MCF 10A (cell line): ENCODE results near the gene PAN2. TPM values are rescaled to one million over a fixed set of nuclear protein-coding genes. Genes with fewer than 3 reads are reported as not detected.

Experiments
- BruUV-seq: library from RNA; stranded (reverse); fragments of 400-500 nt; replicated peaks from 2 replicates; lab custom pipeline; 2021; lab: Mats Ljungman, UMichigan
- CTCF ChIA-PET: fragments of 300-600 bp; sonication (Branson Sonifier 250); formaldehyde crosslinking; extraction: SDS; loops from one replicate; lab custom pipeline; 2021; ENCODE audit warnings: antibody characterized with exemption, inconsistent platforms; lab: Yijun Ruan, JAX
- POLR2A ChIA-PET: fragments of 300-600, 350-650 bp; sonication (Branson Sonifier 250); formaldehyde crosslinking; extraction: SDS; loops from one replicate; lab custom pipeline; 2020; ENCODE audit warnings: antibody characterized with exemption, inconsistent platforms; lab: Yijun Ruan, JAX
- DNase-seq: peaks from one replicate; pipeline ENCODE4 v3.0.0-alpha.2; 2018; ENCODE audit not compliant: unreplicated experiment
- H3K27ac Mint-ChIP-seq: one replicate; pipeline ENCODE4 v1.8.0; 2022; ENCODE audit warnings: mild to moderate bottlenecking, low read depth, mixed read lengths; ENCODE audit not compliant: unreplicated experiment
- H3K27me3 Mint-ChIP-seq: one replicate; pipeline ENCODE4 v1.8.0; 2022; ENCODE audit warnings: mixed read lengths; ENCODE audit not compliant: insufficient read depth, unreplicated experiment
- H3K36me3 Mint-ChIP-seq: one replicate; pipeline ENCODE4 v1.8.0; 2022; ENCODE audit warnings: mild to moderate bottlenecking, moderate library complexity, mixed read lengths; ENCODE audit not compliant: insufficient read depth, unreplicated experiment
- H3K4me1 Mint-ChIP-seq: one replicate; pipeline ENCODE4 v1.8.0; 2022; ENCODE audit warnings: mixed read lengths; ENCODE audit not compliant: insufficient read depth, unreplicated experiment
- H3K4me3 Mint-ChIP-seq: one replicate; pipeline ENCODE4 v1.8.0; 2022; ENCODE audit warnings: mild to moderate bottlenecking, moderate library complexity, mixed read lengths; ENCODE audit not compliant: unreplicated experiment
- H3K9me3 Mint-ChIP-seq: one replicate; pipeline ENCODE4 v1.8.0; 2022; ENCODE audit warnings: mixed read lengths; ENCODE audit not compliant: unreplicated experiment
- CTCF ChIP-seq: fragments of 200-600 bp; IDR thresholded peaks from one replicate; pipeline ENCODE4 v1.8.0; 2022; ENCODE audit warnings: antibody characterized with exemption, mild to moderate bottlenecking; ENCODE audit not compliant: unreplicated experiment
- intact Hi-C: fragments of 100-400 bp; cut with micrococcal nuclease; formaldehyde crosslinking; loops from 2 replicates; pipeline ENCODE4 v1.14.1; 2022
- total RNA-seq: library from RNA; stranded (reverse); gene quantifications from 2 replicates; pipeline ENCODE4 v1.2.3, GENCODE V29; 2022

The PAN2 gene
- total RNA-seq, 1 experiment from 2014 or later = 72.9 TPM

- peaks cover 16% of the 10 kb centered on the region for H3K4me1 Mint-ChIP-seq
- intact Hi-C loops = no loop called here
- ChIA-PET POLR2A (interaction anchor here (0.7 to 7.0 kb wide), 21 partner anchors 15 to 313 kb away, joined by 3 to 87 read pairs (median 4); partner anchors contain the start of genes ATP5F1B, CNPY2, COQ10A and CS), CTCF (interaction anchor here (0.6 to 1.7 kb wide), 8 partner anchors 19 to 140 kb away, joined by 3 to 12 read pairs (median 5); no protein-coding TSS in a partner anchor)
- no peaks in the 10 kb centered on the region for H3K27me3 Mint-ChIP-seq
- H3K9me3 Mint-ChIP-seq = no peaks in the 10 kb centered on the region
- BruUV-seq = no TSS peak
- no peak for TF ChIP-seq CTCF
- no peak for DNase-seq
- H3K27ac Mint-ChIP-seq = peak overlapping the region; percentile 98
- H3K4me3 Mint-ChIP-seq = peak overlapping the region; percentile 83
- H3K36me3 Mint-ChIP-seq = peaks cover 42% of the 10 kb centered on the region
Observed at GRCh38 chr12:56332512-56333196, 1.1 kb downstream of the PAN2 start.

GRCh38 chr12:56330936-56331490 is 2.8 kb downstream of the PAN2 start:
- CTCF ChIA-PET = interaction anchor here (1.5 to 1.7 kb wide), 3 partner anchors 14 to 133 kb away, joined by 5 to 6 read pairs (median 5); no protein-coding TSS in a partner anchor
- Mint-ChIP-seq H3K36me3 (peaks cover 53% of the 10 kb centered on the region), H3K4me3 (no peak overlapping the region), H3K9me3 (no peaks in the 10 kb centered on the region), H3K27ac (no peak overlapping the region), H3K4me1 (peaks cover 16% of the 10 kb centered on the region), H3K27me3 (no peaks in the 10 kb centered on the region)
- no peak for TF ChIP-seq CTCF
- BruUV-seq = no TSS peak
- DNase-seq = no peak
- intact Hi-C loops = no loop called here
- POLR2A ChIA-PET = interaction anchor here (1.5 to 7.0 kb wide), 4 partner anchors 13 to 133 kb away, joined by 3 to 87 read pairs (median 49); partner anchors contain the start of genes CNPY2, CS and STAT2

- TF ChIP-seq CTCF = no peak
- Mint-ChIP-seq H3K27ac (no peak overlapping the region), H3K4me3 (no peak overlapping the region), H3K36me3 (peaks cover 74% of the 10 kb centered on the region), H3K4me1 (peaks cover 6% of the 10 kb centered on the region), H3K27me3 (no peaks in the 10 kb centered on the region), H3K9me3 (no peaks in the 10 kb centered on the region)
- CTCF ChIA-PET = interaction anchor here (1.0 kb wide), 1 partner anchor 135 kb away, joined by 3 read pairs; no protein-coding TSS in a partner anchor
- POLR2A ChIA-PET = interaction anchor here (0.6 to 2.4 kb wide), 3 partner anchors 10 to 59 kb away, joined by 3 to 14 read pairs (median 3); partner anchors contain the start of gene CNPY2
- intact Hi-C loops = no loop called here
- BruUV-seq = no TSS peak
- DNase-seq = no peak
Observed at GRCh38 chr12:56326533-56326932, 7.3 kb downstream of the PAN2 start.

- DNase-seq = no peak
- CTCF ChIA-PET = interaction anchor here (0.8 kb wide), 1 partner anchor 911 kb away, joined by 3 read pairs; a partner anchor contains a TSS
- no peak for TF ChIP-seq CTCF
- Mint-ChIP-seq H3K4me1 (peaks cover 2% of the 10 kb centered on the region), H3K27me3 (no peaks in the 10 kb centered on the region), H3K36me3 (peaks cover 70% of the 10 kb centered on the region), H3K9me3 (no peaks in the 10 kb centered on the region), H3K4me3 (no peak overlapping the region), H3K27ac (no peak overlapping the region)
- POLR2A ChIA-PET = interaction anchor here (0.6 to 2.4 kb wide), 2 partner anchors 10 to 59 kb away, joined by 3 to 14 read pairs; partner anchors contain the start of gene CNPY2
- intact Hi-C loops = no loop called here
- no TSS peak for BruUV-seq
Observed at GRCh38 chr12:56326126-56326525, 7.7 kb downstream of the PAN2 start.
